NCI-H1105 (cell line): ENCODE results near the gene THAP7.
"Not testable (repeated sequence)": the region's sequence is repeated elsewhere in the genome, so short reads cannot be mapped to it uniquely, and the experiment has no call there.

Experiments used
- DNase-seq: peaks from one replicate; lab custom pipeline; 2025; lab: John Stamatoyannopoulos, UW

THAP7 gene

DNA sequence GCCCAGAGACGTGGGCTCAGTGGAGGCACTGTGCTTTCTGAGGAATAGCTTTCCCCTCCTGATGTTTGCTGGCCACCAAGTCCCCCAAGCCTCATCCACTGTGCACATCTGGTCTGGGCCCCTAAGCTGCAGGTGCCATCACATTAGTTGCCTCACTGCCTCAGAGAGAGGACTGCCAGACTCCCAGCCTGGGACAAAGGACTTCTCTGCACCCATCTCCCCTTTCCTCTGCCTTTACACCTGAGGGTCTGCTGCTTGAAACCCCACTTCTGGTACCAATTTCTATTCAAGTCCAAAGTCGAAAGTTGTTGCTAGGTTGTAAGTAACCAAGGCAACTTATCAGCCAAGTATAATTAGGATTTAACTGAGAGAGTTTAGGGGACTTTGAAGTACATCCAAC, 23.5 kb downstream of the THAP7 start:
- DNase-seq, result no peak

DNA sequence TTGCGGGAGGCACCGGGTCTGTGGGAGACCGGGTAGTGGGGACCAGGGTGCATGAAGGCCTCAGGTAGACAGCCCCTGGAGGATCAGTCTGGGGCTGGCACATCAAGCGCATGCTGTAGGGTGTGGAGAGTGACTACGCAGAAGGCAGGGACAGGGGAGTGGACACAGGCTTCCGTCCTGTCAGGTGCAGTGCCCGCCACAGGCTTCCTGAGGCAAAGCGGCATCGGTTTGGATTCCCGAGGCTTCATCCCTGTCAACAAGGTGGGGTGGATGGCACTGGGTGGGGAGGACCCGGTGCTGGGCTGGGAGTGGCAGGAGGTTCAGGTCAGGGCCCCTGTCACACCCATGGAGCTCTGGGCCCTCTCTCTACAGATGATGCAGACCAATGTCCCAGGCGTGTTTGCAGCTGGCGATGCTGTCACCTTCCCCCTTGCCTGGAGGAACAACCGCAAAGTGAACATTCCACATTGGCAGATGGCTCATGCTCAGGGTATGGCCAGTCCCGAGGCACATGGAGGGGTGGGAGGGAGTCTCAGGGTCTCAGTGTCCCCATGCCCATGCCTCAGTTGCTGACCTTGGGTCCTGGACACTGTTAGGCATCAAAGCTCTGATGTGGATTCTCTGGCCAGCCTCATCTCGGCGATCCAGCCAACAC, 24.3 kb downstream of the THAP7 start:
- DNase-seq, result no peak

DNA sequence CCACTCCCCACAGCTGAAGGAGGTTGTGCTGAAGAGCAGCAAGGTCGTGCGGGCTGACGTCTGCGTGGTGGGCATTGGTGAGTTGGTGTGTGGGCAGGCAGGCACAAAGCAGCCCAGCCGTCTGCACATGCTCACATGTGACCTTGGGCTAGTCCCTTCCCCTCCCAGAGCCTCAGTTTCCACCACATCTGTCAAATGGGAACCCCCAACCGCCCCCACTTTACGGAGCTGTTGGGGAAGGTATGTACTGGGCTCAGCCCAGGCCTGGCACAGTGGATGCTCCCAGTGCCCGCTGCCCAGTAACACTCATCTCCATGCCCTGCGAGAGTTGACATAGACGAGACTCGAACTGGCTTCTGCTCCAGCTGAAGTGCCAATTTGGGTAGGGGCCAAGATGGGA, 24.9 kb downstream of the THAP7 start:
- no peak for DNase-seq

DNA sequence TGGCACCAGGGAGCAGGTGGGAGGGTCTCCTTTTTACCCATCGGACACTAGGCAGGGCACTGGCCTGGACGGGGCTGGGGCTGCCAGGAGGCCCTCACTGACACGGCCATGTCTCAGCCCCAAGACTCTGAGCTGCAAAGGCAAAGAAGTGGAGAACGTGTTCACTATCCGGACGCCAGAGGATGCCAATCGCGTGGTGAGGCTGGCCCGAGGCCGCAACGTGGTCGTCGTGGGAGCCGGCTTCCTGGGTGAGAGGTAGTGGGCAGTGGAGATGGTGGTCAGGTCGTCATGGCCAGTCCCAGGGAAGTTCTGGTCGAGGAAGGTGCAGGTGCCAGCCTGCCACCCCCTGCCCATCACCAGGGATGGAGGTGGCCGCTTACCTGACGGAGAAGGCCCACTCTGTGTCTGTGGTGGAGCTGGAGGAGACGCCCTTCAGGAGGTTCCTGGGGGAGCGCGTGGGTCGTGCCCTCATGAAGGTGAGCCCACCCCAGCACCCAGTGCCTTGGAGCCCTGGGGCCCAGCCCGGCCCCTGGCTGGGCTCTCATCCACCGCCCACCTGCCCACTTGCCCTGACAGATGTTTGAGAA, 25.5 kb downstream of the THAP7 start:
- DNase-seq, result no peak

DNA sequence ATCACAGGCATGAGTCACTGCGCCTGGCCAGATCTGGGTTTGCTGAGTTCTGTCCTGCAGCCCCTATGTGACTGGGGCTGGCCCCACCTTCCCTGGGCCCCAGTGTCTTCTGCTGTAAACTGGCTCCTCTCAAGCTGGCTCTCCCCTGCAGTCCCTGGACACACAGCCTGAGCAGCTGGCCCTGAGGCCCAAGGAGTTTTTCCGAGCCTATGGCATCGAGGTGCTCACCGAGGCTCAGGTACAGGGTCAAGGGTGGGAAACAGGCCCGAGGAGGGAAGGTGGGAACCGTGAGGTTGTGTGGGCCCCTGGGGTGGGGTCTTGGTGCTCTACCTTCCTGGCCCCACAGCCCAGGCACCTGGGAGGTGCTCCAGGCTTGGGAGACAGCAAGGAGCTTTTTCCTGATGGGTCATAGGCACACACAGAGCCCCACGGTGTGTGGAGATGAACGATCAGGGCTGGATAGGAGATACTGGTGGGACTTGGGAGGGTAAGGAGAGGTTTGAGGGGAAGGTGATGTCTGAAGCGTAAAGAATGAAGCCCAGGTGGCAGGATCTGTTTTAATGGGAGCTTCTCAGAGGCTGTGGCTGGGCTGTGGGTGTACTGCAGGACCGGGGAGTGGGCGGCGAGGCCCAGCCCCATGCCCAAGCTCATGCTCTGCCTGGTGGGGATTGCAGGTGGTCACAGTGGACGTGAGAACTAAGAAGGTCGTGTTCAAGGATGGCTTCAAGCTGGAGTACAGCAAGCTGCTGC, 26.2 kb downstream of the THAP7 start:
- no peak for DNase-seq

DNA sequence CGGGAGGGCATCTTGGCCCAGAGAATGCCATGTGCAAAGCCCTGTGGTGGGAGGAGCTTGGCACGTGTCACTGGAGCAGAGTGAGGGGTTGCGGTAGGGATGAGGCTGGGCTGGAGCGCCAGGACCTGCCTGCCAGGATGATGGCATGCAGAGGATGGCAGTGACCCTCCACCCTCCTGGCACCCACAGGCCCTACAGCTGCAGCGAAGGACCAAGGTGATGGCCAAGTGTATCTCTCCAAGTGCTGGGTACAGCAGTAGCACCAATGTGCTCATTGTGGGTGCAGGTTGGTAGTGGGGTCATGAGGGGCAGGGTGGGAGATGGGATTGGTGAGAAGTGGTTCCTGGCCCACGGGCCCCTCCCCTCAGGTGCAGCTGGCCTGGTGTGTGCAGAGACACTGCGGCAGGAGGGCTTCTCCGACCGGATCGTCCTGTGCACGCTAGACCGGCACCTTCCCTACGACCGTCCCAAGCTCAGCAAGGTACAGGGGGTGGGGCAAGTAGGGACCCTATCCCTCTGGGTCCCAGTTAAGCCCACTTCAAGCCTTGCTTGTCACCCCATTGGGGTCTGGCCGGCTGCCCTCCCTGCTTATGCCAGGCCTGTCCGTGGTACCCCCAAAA, 27.5 kb downstream of the THAP7 start:
- DNase-seq, result no peak

DNA sequence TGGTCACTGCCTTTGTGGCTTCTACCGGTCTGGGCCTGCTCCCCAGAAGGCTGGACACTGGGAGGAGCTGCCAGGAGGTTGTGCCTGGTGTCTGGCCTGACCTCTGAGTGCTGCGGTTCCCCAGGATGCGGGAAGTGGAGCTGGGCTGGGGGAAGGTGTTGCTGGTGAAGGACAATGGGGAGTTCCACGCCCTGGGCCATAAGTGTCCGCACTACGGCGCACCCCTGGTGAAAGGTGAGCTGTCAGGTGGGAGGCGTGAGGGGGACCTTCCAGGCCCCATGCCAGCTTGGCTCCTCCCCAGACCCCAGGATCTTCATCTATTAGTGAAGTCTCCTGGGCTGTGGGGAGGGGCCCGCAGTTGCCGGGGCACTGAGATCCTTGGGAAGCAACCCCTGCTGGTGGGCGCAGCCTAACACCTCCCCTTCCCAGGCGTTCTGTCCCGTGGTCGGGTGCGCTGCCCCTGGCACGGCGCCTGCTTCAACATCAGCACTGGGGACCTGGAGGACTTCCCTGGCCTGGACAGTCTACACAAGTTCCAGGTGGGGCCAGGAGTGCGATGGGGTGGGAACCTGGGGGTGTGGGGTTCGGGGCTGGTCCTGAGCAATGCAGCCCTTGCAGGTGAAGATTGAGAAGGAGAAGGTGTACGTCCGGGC, 28.2 kb downstream of the THAP7 start:
- DNase-seq, result no peak

DNA sequence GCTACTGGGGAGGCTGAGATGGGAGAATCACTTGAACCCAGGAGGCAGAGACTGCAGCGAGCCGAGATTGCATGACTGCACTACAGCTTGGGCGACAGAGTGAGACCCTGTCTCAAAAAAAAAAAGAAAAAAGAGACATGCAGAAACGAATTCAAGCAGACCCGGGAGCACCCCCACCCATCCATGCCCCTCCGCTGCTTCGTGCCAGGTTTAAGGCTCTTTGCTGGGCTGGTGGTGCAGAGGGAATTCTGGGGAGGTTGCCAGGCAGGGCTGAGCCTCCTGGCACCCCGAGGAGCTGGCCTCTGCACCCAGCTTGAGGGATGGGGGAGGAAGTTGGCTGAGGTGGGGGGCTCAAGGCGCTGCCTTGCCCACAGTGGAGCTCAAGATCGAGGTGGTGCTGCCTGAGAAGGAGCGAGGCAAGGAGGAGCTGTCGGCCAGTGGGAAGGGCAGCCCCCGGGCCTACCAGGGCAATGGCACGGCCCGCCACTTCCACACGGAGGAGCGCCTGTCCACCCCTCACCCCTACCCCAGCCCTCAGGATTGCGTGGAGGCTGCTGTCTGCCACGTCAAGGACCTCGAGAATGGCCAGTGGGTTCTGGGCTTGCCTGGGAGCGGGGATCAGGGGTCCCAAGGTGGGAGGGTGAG, 28.9 kb downstream of the THAP7 start:
- DNase-seq, result no peak

DNA sequence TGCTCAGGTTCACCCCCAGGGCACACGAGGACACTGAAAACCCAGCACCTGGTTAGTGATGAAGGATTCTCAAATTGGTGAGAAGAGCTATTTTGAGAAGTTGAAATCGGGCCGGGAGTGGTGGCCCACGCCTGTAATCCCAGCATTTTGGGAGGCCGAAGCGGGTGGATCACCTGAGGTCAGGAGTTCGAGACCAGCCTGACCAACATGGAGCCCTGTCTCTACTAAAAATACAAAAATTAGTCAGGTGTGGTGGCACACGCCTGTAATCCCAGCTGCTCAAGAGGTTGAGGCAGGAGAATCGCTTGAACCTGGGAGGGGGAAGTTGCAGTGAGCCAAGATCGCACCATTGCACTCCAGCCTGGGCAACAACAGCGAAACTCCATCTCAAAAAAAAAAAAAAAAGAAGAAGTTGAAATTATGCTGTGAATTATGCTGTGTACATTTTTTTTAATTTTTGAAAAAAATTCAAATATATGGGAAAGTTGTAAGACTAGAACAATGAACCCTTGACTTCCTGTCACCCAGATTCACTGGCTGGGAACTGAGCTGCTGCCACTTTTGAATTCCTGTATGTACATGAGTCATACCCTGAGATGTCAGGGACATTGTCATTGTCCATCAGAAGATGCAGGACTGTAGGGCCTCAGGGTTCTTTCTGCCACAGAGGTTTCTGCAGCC, 29.8 kb downstream of the THAP7 start:
- DNase-seq, result not testable (repeated sequence)

DNA sequence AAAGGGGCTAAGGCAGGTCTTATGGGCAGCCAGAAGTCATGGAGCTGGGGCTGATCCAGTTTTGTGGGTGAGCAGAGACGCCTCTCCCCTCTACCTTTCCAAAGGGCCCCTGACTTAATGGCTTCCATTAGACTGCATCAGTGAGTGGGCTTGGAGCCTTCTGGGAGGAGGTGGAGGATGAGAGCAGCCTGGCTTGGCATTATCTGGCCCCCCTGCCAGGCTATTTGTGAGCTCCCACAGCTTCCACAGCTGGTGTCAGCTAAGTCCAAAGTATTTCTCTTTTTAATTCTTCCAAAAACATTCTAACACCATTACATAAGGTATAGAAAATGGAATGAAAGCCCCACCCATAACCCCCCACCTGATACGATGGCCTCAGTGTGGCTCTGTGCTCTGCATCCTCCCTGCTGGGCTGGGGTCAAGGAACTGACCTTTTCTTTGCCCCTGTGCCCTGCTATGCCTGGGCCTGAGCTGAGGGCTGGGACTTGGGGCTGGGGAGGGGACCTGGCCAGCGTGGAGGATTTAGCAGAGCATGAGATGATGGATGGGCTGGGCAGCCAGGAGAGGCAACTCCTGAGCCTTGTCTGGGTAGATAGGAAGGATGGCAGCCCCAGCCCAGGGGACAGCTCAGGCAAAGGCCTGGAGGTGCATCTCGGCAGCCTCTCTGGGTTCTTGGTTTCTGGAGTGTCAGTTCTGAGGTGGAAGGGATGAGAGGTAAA, 30.8 kb downstream of the THAP7 start:
- DNase-seq, result no peak

DNA sequence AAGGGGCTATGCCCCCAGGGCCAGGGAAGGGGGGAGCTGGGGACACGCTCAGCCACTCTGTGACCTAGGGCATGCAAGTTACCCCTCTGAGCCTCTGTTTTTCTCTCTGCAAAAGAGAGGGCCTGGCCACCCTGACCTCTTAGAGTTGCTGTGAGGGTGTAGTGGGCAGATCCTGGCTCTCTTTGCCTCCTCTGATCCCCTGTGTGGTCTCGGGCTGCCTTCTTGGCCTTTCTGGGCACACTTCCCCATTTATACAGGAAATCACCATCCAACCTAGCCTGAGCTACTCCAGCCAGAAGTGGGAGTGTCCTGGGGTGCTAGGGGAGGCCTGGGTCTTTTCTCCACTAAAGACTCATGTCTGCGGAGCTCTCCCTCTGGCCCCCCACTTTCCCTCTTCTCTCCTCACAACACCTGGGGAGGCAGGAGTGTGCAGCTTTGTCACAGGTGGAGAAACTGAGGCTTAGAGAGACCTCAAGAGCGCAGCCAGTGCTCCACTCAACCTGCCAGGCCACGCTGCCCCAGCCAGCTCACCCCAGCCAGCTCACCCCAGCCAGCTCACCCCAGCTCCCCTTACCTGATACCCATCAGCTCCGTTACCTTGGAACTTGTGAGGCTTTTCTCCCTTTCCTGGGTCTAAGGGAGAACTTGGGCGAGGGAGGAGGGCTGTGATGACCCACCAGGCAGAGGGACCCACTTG, 33.5 kb downstream of the THAP7 start:
- no peak for DNase-seq

DNA sequence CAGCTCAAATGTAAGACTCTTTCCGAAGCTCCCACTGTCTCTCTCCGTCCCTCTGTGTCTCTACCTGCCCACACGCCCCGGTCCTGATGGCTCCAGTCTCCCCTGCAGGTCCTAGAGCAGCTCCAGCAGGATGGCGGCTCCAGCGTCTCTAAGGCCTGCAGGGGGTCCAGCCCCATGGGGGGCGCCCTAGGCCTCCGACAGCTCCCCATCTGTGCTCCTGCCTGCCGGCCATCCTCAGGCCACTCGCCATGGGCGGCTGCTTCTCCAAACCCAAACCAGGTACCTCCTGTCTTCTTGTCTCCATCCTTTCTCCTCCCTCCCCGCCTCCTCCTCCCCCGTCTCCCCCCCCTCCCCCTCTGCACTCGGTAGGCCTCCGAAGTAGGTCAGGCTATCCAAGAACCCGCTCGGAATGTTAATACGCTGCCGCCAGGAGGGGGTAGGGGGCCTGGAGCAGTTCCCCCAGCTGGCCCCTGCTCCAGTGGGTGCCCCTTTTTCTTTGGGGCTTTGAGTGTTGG, 34.2 kb downstream of the THAP7 start:
- DNase-seq, result no peak

DNA sequence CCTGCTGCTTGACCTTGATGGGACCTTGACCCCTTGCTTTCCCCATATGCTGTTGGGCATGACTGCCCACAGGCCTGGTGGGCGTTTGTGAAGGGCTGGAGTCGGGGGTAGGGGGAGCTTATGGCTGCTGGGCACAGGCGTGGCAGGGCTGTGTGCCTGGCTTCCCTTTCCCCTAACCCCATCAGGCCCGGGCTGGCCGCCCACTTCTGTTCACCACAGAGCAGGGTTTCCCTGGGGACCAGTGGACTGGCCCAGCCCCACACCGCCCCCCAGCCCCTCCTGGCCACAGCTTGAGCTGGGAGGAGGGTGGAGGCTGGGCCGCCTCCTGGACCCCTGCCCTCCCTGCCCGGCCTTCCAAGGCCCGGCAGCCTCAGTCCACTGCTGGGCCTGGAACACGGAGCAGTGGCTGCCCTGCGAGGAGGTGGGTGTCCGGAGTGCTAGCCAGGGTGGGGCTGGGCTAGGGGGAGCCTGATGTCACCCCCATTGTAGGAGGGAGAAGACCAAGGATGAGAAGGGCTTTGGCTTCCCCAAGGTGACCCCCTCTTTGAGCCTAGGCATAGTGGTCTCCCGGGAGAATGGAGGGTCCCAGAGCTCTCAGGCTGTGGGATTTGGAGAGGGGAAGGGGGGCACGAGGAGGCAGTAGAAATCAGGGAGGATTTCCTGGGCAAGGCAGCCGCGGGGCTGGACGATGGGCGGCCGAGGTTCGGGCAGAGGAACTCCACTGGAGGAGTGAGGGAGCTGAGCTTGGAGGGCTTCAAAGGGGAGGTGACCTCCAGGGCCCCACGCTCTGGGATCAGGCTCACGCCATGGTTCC, 34.8 kb downstream of the THAP7 start, which contains the start of gene AIFM3:
AIFM3 (plus strand) TSS at position 373 of the 814 bp plus-strand sequence. CDS start 690 bp downstream, outside the sequence.
- no peak for DNase-seq

DNA sequence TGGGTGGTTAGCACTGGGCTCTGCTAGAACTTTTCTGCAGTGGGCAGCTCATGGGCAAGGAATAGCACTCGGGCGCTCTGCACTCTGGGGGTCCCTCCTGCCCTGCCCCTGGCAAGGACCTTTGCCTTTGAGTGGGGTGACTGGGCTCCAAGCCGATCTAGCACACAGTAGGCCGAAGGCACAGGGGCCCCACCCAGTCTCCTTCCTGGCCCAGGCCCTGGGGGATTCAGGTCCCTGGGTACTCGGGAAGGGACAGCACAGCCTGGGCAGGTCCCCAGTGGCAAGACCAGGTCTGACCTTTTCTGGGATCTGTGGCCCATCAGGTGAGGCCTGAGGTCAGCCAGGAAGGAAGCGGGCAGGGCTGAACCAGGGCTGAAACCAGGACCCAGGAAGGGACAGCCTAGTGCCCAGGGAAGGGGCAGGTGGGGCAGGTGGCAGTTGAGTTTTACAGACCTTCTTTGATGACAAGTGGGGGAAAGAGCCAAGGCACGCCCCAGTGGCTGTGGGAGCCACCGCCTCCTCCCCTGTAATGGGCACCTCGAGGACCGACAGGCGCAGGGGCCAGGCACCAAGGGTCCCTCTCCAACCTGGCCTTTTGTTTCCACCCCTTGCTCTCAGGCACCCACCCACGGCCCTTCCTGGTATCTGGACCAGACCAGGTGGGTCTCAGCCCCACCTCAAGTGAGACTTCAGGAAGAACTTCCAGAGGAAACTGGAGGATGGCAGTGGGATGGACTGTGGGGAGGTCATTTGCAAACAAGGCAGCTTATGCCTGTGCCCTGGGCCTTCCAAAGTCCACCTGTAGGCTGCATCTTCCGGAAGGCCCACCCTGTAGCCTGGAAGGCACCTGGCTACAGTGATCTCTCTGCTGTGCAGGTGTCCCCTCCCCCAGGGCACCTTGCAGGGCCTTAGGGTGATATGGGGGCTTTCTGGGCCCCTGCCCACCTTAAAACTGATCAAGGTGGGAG, 35.7 kb downstream of the THAP7 start:
- DNase-seq, result no peak

DNA sequence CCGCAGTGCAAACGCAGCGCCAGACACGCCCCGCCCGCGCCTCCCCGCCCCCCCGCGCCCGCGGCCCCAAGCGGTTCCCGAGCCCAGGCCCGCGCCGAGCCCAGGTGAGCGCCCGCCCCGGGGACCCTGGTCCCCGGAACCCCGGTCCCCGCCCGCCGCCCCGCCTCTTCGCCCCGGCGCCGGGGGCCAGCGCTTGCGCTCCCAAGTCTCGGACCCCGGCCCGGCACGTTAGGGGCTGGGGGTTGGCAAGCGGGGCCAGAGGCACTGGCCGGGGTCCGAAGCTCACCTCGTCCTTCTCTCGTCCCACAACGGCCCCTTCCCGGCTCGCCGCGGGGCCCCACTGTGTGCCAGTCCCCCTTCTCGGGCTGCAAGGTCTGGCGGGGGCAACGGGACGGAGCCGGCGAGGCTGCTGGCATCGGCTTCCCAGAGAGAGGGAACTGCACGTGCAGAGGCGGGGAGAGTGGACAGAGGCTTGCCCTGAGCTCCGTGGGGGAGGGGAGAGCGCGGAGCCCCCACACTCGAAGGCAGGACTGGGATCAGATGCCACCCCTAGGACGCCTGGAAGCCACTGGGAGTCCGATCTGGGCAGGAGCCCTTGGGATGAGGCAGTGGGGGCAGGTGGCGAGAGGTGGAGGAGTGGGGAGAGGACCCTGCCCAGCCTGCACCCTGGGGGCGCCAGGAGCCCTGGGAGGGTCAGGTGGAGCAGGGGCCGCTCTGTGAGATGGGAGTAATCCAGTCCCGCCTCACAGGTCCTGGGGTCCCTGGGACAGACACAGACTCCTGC, 36.6 kb downstream of the THAP7 start:
- DNase-seq, result no peak

DNA sequence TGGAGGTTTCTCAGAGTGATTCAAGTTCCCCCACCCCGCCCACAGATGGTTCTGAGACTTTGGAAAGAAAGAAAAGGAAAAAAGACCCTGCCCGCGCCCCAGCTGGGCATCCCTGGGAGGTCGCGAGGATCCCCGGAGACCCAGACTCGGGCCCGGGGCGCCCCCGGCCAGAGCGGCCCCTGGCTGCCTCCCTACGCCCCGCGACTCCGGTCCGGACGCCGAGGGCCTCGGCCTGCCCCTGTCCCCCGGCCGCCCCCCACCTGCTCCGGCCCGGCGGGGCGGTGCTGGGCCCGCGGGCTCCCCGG, 37.2 kb downstream of the THAP7 start:
- no peak for DNase-seq
